ENCODE measurements around the gene RASA3.
"Not testable (repeated sequence)": the region's sequence is repeated elsewhere in the genome, so short reads cannot be mapped to it uniquely, and the experiment has no call there.

RASA3 gene

DNA sequence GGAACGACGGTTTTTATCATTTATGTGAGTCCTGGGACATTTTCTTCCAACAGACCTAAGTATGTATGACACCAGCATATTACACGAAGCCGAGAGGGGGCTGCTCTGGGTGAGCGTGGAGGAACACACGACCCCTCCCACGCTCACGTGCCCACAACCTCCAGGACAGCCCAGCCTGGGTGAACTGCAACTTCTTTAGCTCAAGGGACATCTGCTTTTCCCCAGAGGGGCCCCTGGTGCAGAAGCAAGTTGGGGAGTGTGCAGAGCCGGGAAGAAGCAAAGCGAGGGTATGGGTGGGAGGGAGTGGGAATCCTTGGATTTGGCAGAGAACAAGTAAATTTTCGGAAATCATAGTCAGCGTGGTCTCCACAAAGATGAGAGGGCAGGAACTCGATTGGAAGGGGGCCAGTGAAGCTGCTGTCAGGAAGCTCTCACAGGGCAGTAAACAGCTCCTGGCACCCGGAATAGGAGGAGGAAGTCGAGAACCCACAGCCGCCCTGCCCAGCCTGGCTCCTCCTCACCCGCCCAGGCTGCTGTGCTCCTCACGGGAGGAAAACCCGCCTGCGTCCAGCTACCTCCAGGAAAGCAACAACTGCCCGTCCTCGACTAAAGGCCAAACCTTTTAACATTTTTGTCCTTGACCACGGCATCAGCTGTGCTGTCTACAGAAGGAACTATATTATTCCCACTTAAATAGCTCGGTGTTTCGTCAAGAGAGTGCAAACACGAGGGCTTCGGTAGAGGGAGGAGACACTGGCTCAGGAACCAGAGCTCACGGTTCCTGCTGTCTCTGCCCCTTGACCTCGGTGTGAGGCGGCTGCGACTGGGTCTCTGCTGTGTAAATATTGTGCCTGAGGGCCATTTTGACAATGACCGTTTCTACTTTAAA is 29.5 kb upstream of the RASA3 start:
- Mint-ChIP-seq H3K9me3 (peaks cover 0 to 14% of the 10 kb centered on the region in 2 donors), H3K27me3 (no peaks in the 10 kb centered on the region), H3K27ac (peak overlapping the region; percentile 66 to 83), H3K4me1 (peaks cover 72% of the 10 kb centered on the region), H3K4me3 (peak overlapping the region; percentile 67 to 76)
- DNase-seq = no peak
- ATAC-seq = peak; percentile 52

DNA sequence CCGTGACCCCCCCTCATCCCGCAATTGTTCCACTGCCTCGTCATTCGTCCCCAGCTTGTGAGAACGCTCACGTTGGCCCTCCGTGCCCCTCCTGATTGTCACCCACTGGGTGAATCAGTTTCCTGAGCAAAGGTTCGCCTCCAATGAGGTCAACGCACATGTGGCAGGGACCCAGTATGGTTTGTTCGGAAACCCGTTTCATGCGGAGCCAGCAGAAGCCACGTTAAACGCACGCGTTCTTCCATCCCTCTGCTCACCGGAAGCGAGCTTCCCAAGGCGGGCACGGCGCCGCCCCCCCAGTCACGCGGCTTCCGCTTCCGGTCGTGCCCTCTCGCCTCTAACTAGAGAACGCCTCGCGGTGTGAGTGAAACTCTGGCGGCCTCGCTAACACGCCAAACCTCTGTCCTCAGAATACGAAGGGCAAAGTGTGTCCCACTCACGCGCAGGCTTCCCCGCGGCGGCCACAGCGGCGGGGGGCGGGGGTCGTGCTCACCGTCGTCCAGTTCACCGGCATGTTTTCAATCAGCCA is 28.7 kb upstream of the RASA3 start:
- ATAC-seq = no peak
- Mint-ChIP-seq H3K27me3 (no peaks in the 10 kb centered on the region), H3K4me3 (peak overlapping the region in 1 of 2 donors; percentile 76), H3K27ac (peak overlapping the region in 1 of 2 donors; percentile 50), H3K4me1 (peaks cover 72% of the 10 kb centered on the region), H3K9me3 (peaks cover 0 to 14% of the 10 kb centered on the region in 2 donors)
- no peak for DNase-seq

DNA sequence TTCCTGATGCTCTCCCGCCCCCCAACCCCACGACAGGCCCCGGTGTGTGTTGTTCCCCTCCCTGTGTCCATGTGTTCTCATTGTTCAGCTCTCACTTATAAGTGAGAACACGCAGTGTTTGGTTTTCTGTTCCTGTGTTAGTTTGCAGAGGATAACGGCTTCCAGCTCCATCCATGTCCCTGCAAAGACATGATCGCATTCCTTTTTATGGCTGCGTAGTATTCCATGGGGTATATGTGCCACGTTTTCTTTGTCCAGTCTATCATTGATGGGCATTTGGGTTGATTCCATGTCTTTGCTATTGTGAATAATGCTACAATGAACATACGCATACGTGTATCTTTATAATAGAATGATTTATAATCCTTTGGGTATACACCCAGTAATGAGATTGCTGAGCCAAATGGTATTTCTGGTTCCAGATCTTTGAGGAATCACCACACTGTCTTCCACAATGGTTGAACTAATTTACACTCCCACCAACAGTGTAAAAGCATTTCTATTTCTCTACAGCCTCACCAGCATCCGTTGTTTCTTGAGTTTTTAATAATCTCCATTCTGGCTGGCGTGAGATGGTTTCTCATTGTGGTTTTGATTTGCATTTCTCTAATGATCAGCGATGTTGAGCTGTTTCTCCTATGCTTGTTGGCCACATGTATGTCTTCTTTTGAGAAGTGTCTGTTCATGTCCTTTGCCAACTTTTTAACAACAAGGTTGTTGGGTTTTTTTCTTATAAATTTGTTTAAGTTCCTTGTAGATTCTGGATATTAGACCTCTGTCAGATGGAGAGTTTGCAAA is 26.6 kb upstream of the RASA3 start:
- not testable (repeated sequence) for H3K27me3 Mint-ChIP-seq, H3K4me3 Mint-ChIP-seq, H3K9me3 Mint-ChIP-seq, ATAC-seq, DNase-seq, H3K27ac Mint-ChIP-seq
- peaks cover 69% of the 10 kb centered on the region for H3K4me1 Mint-ChIP-seq

DNA sequence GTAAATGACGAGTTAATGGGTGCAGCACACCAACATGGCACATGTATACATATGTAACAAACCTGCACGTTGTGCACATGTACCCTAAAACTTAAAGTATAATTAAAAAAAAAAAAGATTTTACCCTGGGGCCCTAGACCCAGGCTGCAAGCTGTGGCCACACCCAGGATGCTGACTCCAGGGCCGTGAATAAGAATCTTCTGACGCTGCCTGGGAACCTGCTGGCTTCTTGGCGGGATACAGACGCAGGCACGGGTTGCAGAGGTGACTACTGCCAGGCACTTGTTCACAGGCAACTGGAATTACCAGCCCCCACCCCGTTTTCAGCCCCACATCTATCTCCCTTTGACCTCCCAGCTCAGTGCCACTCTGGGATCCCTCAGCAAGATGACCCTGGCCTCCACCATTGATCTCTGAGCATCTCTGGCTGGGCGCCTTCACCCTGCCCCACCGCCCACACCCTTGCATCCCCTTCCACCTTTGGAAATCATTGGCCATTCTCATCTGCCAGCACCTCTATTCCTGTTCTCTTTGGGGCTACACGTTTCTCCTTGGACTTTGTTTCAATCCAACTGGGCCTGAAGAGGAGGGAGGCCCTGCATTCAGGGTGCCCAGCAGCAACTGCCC is 25.6 kb upstream of the RASA3 start:
- Mint-ChIP-seq H3K27ac (no peak overlapping the region), H3K27me3 (no peaks in the 10 kb centered on the region), H3K4me1 (peaks cover 74% of the 10 kb centered on the region), H3K4me3 (no peak overlapping the region), H3K9me3 (peaks cover 6 to 7% of the 10 kb centered on the region in 2 donors)
- DNase-seq = no peak
- ATAC-seq = no peak

DNA sequence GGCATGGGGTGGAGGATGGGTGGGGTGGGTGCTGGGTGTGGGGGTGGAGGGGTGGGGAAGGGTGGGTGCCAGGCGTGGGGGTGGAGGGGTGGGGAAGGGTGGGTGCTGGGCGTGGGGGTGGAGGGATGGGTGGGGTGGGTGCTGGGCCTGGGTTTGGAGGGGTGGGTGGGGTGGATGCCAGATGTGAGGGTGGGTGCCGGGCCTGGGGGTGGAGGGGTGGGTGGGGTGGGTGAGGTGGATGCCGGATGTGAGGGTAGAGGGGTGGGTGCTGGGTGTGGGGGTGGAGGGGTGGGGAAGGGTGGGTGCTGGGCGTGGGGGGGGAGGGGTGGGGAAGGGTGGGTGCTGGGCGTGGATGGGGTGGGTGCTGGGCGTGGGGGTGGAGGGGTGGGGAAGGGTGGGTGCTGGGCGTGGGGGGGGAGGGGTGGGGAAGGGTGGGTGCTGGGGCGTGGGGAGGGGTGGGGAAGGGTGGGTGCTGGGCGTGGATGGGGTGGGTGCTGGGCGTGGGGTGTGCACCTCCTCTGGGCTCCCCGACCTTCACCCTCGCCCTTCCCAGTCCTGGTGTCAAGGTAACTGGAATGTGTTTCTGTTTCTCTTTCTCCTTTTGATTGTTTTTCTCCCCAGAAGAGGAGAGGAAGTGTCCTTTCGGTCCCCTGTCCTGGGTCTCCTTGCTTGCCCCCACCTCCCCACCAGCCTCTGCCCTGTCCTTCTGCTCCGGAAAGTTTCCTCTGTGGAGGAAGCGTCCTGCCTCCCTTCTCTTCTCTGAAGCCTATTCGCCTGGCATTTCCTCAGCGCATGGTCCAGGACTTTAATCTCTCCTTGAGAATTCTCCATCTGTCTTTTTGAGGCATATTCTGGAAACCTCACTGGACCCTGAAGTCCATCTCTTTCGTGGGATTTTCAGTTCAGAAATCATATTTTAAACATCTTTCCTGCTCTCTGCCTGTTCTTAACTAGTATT is 23.8 kb upstream of the RASA3 start:
- peaks cover 76% of the 10 kb centered on the region for H3K4me1 Mint-ChIP-seq

DNA sequence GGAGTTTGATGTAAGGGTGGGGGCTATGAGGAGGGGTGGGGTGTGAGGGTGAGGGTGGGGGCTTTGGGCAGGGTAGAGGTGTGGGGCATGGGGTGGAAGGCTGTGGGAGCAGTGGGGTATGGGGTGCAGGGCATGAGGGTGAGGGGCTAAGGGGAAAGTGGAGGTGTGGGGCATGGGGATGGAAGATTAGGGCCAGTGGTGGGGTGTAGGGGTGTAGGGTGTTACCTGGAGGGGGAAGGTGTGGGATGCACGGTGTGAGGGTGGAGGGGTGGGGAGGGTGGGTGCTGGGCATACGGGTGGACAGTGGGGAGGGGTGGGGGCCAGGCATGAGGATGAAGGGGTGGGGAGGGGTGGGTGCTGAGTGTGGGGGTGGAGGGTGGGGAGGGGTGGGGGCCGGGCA is 22.9 kb upstream of the RASA3 start:
- H3K27ac Mint-ChIP-seq = no peak overlapping the region
- peak; percentile 58 for ATAC-seq
- no peak overlapping the region for H3K4me3 Mint-ChIP-seq
- H3K27me3 Mint-ChIP-seq = no peaks in the 10 kb centered on the region
- no peak for DNase-seq
- peaks cover 0 to 7% of the 10 kb centered on the region in 2 donors for H3K9me3 Mint-ChIP-seq
- H3K4me1 Mint-ChIP-seq = peaks cover 77% of the 10 kb centered on the region

More for the DNA sequence above, 23.8 kb upstream of the RASA3 start:
- H3K9me3 Mint-ChIP-seq = peaks cover 1 to 7% of the 10 kb centered on the region in 2 donors
- H3K27ac Mint-ChIP-seq = peak overlapping the region; percentile 88 to 95
- H3K27me3 Mint-ChIP-seq = no peaks in the 10 kb centered on the region
- DNase-seq = no peak
- H3K4me3 Mint-ChIP-seq = peak overlapping the region; percentile 64 to 76
- ATAC-seq = no peak

DNA sequence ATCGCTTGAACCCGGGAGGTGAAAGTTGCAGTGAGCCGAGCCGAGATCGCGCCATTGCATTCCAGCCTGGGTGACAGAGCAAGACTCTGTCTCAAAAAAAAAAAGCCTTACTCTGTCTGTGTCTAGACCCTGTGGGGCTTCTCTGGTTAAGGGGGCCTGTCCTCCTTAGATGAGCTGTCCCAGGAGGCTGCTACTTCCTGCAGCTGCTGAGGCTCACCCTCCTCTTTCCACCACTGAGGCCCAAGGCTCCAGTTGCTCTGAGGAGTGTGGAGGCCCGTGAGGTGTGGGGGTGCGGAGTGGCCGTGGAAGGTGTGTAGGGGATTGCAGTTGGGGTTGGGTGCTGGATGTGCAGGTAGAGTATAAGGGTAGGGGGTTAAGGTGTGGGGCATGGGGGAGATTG is 22.1 kb upstream of the RASA3 start:
- Mint-ChIP-seq H3K27me3 (no peaks in the 10 kb centered on the region), H3K27ac (peak overlapping the region; percentile 71 to 85), H3K9me3 (peaks cover 0 to 7% of the 10 kb centered on the region in 2 donors), H3K4me1 (peaks cover 77% of the 10 kb centered on the region), H3K4me3 (peak overlapping the region; percentile 49 to 75)
- DNase-seq (no peak), ATAC-seq (peak; percentile 56)

DNA sequence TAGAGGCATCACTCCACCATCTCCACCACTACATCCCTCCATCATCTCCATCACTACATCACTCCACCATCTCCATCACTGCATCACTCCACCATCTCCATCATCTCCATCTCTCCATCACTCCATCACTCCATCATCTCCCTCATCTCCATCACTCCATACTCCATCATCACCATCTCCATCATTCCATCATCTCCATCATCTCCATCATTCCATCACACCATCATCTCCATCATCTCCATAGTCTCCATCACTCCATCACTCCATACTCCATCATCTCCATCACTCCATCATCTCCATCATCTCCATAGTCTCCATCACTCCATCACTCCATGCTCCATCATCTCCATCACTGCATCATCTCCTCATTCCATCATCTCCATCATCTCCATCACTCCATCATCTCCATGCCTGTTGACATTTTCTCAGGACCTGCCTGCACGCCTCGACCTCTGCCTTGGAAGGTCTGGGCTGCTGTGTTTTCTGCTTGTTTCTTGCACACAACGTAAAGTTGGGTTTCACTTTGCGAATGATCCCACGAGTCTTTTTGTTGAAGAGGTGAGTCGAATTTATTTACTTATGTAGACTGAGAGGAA is 21.2 kb upstream of the RASA3 start:
- no peak for DNase-seq
- ATAC-seq = no peak
- peaks cover 0 to 7% of the 10 kb centered on the region in 2 donors for H3K9me3 Mint-ChIP-seq
- peaks cover 82% of the 10 kb centered on the region for H3K4me1 Mint-ChIP-seq
- H3K27ac Mint-ChIP-seq = peak overlapping the region; percentile 7 to 71
- H3K27me3 Mint-ChIP-seq = no peaks in the 10 kb centered on the region
- H3K4me3 Mint-ChIP-seq = peak overlapping the region; percentile 49 to 75

DNA sequence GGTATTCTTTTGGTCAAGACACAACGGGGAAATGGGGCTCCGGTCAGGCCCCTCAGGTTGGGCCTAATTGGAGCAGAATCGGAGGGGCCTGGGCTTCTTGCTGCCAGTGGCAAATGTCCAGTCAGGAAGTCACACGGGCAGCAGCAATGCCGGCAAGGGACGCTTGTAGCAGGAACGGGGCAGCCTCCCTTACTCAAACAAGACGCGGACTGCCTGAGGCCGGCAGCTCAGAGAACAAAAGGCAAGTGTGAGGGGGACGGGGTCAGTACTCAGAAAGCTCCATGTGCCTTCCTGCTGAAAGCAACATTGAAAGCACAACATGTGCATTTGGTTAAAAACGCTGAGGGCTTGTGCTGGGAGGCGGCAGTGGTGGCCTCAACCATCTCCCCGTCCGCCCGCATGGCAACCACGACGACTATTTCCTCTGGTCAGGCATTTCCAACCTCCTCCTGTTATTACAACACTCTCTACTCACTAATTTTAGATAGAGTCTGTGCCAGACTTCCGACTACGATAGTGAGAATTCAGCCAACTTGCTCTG is 20.5 kb upstream of the RASA3 start:
- DNase-seq (no peak), ATAC-seq (no peak)
- peaks cover 83% of the 10 kb centered on the region for H3K4me1 Mint-ChIP-seq
- H3K27ac Mint-ChIP-seq = no peak overlapping the region
- peaks cover 0 to 7% of the 10 kb centered on the region in 2 donors for H3K9me3 Mint-ChIP-seq
- H3K27me3 Mint-ChIP-seq = no peaks in the 10 kb centered on the region
- H3K4me3 Mint-ChIP-seq = no peak overlapping the region

DNA sequence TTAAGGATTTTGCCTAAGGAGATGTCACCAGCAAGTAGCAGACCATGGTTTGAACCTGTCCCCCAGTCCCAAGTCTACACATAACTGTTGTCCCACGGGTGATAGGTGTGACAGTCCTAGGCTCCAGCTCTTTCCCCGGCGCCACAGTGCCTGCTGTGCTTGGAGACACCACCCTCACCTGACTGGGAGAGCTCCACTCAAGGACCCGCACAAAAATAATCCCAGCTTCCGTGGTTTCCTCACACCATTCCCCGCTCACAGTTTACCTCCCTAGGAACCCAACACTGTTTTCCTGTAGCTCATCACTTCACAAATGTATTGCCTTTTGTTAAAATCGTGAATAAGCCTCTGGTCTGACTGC is 19.8 kb upstream of the RASA3 start:
- Mint-ChIP-seq H3K27me3 (no peaks in the 10 kb centered on the region), H3K4me3 (no peak overlapping the region), H3K9me3 (peaks cover 0 to 7% of the 10 kb centered on the region in 2 donors), H3K4me1 (peaks cover 85% of the 10 kb centered on the region), H3K27ac (peak overlapping the region in 1 of 2 donors; percentile 15)
- no peak for ATAC-seq
- no peak for DNase-seq

DNA sequence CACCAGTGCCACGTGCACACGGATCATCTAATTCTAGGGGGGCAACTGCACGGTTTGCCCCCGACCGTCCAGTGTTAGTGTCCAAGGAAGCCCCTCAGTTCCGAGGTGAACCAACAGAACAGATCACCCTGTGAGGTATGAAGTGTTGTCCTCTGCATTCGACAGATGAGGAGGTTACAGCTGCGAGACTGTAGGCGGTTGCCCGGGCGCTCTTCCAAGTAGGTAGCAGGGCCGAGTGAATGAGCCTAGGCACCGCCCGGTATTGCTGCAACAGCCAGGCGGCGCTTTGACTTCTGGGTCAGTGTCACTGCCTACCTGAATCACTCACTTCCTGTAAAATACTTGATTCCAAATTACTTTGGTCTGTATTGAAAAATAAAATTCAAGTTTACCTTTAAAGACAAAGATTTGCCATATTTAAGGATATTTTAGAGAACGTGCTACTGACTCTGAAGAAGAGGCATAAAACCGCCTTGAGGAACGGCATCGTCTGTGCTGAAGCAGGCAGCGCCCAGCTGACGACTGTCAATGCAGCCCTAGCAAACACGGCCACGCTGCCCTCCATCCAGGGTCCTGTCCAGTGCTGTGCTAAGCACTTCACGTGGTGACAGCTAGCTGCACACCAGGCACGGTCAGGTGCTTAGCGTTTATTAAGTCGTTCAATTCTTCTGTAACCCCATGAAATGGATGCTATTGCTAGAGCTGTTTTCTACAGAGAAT is 19.3 kb upstream of the RASA3 start:
- peaks cover 84% of the 10 kb centered on the region for H3K4me1 Mint-ChIP-seq
- no peaks in the 10 kb centered on the region for H3K27me3 Mint-ChIP-seq
- H3K9me3 Mint-ChIP-seq = peaks cover 0 to 7% of the 10 kb centered on the region in 2 donors
- DNase-seq (peak in 1 of 2 donors; percentile 67), ATAC-seq (peak; percentile 44)
- peak overlapping the region; percentile 53 to 68 for H3K4me3 Mint-ChIP-seq
- peak overlapping the region in 1 of 2 donors; percentile 49 for H3K27ac Mint-ChIP-seq

DNA sequence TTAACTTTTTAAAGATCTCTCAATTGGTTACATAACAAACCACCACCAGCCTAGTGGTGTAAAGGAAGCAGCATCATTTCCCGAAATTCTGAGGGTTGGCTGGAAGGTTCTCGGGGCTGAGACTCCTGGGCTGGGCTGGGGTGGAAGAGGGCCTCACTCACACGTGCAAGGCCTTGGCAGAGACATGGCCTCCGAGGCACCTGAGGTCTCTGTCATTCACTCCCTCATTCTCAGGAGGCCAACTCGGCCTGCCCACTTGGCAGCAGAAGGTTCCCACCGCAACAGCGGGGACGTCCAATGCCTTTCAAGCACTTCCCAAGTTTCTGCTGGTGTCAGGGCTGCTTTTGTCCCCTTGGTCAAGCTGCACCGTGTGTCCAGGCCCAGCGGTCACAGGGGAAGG is 18.6 kb upstream of the RASA3 start:
- H3K9me3 Mint-ChIP-seq = peaks cover 0 to 7% of the 10 kb centered on the region in 2 donors
- peaks cover 85% of the 10 kb centered on the region for H3K4me1 Mint-ChIP-seq
- peak overlapping the region; percentile 49 to 62 for H3K27ac Mint-ChIP-seq
- peak overlapping the region; percentile 53 to 68 for H3K4me3 Mint-ChIP-seq
- no peaks in the 10 kb centered on the region for H3K27me3 Mint-ChIP-seq
- no peak for ATAC-seq
- DNase-seq = no peak
